KMS-11 (cell line): Measurements from ENCODE around the gene KCNQ2.

Source experiments
- H2AFZ ChIP-seq: fragments of 200-600 bp; sonication (generic); 2 replicates; pipeline ENCODE4 v1.6.1; 2016; ENCODE audit warnings: antibody characterized with exemption, mixed run types, low read depth
- H3K27ac ChIP-seq: fragments of 200-600 bp; sonication (generic); 2 replicates; pipeline ENCODE4 v1.6.1; 2016; ENCODE audit warnings: mild to moderate bottlenecking, mixed run types
- H3K27me3 ChIP-seq: fragments of 200-600 bp; sonication (generic); 2 replicates; pipeline ENCODE4 v1.6.1; 2017; ENCODE audit warnings: mild to moderate bottlenecking, low read depth, mixed run types, moderate library complexity; ENCODE audit not compliant: insufficient read depth
- H3K36me3 ChIP-seq: fragments of 200-600 bp; sonication (generic); 2 replicates; pipeline ENCODE4 v1.6.1; 2017; ENCODE audit warnings: mild to moderate bottlenecking, mixed run types; ENCODE audit not compliant: insufficient read depth
- H3K4me1 ChIP-seq: fragments of 200-600 bp; sonication (generic); 2 replicates; pipeline ENCODE4 v1.6.1; 2016; ENCODE audit warnings: mild to moderate bottlenecking, low read depth, mixed run types; ENCODE audit not compliant: poor library complexity, severe bottlenecking
- H3K4me2 ChIP-seq: fragments of 200-600 bp; sonication (generic); 2 replicates; pipeline ENCODE4 v1.7.0; 2016; ENCODE audit warnings: mild to moderate bottlenecking, mixed run types
- H3K4me3 ChIP-seq: fragments of 200-600 bp; sonication (generic); IDR thresholded peaks from 2 replicates; pipeline ENCODE4 v1.6.1; 2017; ENCODE audit warnings: low read depth, low read length, mixed read lengths; ENCODE audit not compliant: insufficient read depth
- H3K79me2 ChIP-seq: fragments of 200-600 bp; sonication (generic); 2 replicates; pipeline ENCODE4 v1.6.1; 2016; ENCODE audit warnings: low read depth, mixed run types; ENCODE audit not compliant: insufficient read depth
- H3K9ac ChIP-seq: fragments of 200-600 bp; sonication (generic); 2 replicates; pipeline ENCODE4 v1.6.1; 2016; ENCODE audit warnings: mild to moderate bottlenecking, mixed run types
- H4K20me1 ChIP-seq: fragments of 200-600 bp; sonication (generic); 2 replicates; pipeline ENCODE4 v1.6.1; 2016; ENCODE audit warnings: mild to moderate bottlenecking, mixed run types; ENCODE audit not compliant: insufficient read depth
- CTCF ChIP-seq: fragments of 200-600 bp; sonication (generic); conservative IDR thresholded peaks from 2 replicates; pipeline ENCODE4 v1.6.1; 2017; ENCODE audit warnings: low read depth, mild to moderate bottlenecking, antibody characterized with exemption, low read length, moderate library complexity, mixed read lengths

KCNQ2 gene

GRCh38 chr20:63471981-63472831 is at the start of gene KCNQ2:
Gene KCNQ2 (minus strand): TSS chr20:63472655. CDS start chr20:63472463, 192 bp downstream.
- H3K36me3 ChIP-seq = no peaks in the 10 kb centered on the region
- H3K79me2 ChIP-seq = no peaks in the 10 kb centered on the region
- no peaks in the 10 kb centered on the region for H4K20me1 ChIP-seq
- no peak within 1 kb of the TSS for H3K4me2 ChIP-seq
- no peak within 1 kb of the TSS for H3K27ac ChIP-seq
- peaks cover 84% of the 10 kb centered on the region for H3K27me3 ChIP-seq
- H3K9ac ChIP-seq = no peak within 1 kb of the TSS
- no peak within 1 kb of the TSS for H3K4me3 ChIP-seq
- no peaks in the 10 kb centered on the region for H3K4me1 ChIP-seq
- no peak within 1 kb of the TSS for H2AFZ ChIP-seq
- no peak for TF ChIP-seq CTCF

GRCh38 chr20:63521602-63522001 is 49.1 kb upstream of the KCNQ2 start:
- Histone ChIP-seq H3K9ac (no peak overlapping the region), H2AFZ (no peak overlapping the region), H3K27ac (no peak overlapping the region), H3K4me3 (no peak overlapping the region), H3K4me1 (no peaks in the 10 kb centered on the region), H3K27me3 (peaks cover 57% of the 10 kb centered on the region), H4K20me1 (no peaks in the 10 kb centered on the region), H3K79me2 (no peaks in the 10 kb centered on the region), H3K4me2 (no peak overlapping the region), H3K36me3 (no peaks in the 10 kb centered on the region)
- no peak for TF ChIP-seq CTCF

GRCh38 chr20:63520934-63521601 is 48.6 kb upstream of the KCNQ2 start:
- Histone ChIP-seq H3K27me3 (peaks cover 56% of the 10 kb centered on the region), H4K20me1 (no peaks in the 10 kb centered on the region), H3K4me1 (no peaks in the 10 kb centered on the region), H3K9ac (no peak overlapping the region), H2AFZ (peak overlapping the region; percentile 22), H3K4me3 (no peak overlapping the region), H3K4me2 (peak overlapping the region; percentile 25; the same call in 1 of the 2 replicates), H3K79me2 (no peaks in the 10 kb centered on the region), H3K36me3 (no peaks in the 10 kb centered on the region), H3K27ac (no peak overlapping the region)
- no peak for TF ChIP-seq CTCF

GRCh38 chr20:63520504-63520933 is 48.1 kb upstream of the KCNQ2 start, which contains the start of gene PPDPF:
Gene PPDPF (plus strand): TSS chr20:63520765. CDS start chr20:63521309, 544 bp downstream.
- H3K4me2 ChIP-seq = peak within 1 kb of the TSS; percentile 45; the same call in 1 of the 2 replicates
- H3K27ac ChIP-seq = no peak within 1 kb of the TSS
- H3K4me3 ChIP-seq = no peak within 1 kb of the TSS
- TF ChIP-seq CTCF = no peak
- H3K27me3 ChIP-seq = peaks cover 59% of the 10 kb centered on the region
- H3K9ac ChIP-seq = no peak within 1 kb of the TSS
- H3K4me1 ChIP-seq = no peaks in the 10 kb centered on the region
- H2AFZ ChIP-seq = peak within 1 kb of the TSS; percentile 49
- no peaks in the 10 kb centered on the region for H3K36me3 ChIP-seq
- H3K79me2 ChIP-seq = no peaks in the 10 kb centered on the region
- H4K20me1 ChIP-seq = no peaks in the 10 kb centered on the region
